ENCODE data around the gene NLRC5.

- no peak for TF ChIP-seq POLR2AphosphoS5 (IDR thresholded peaks at IDR 0.05; ENCODE audit: low read depth, low read length)
- no peak for TF ChIP-seq POLR2A (IDR thresholded peaks at IDR 0.05; ENCODE audit: low read depth, low read length)
- TF ChIP-seq TAF1 (IDR thresholded peaks at IDR 0.05; ENCODE audit: low read depth, low read length) = no peak
- TF ChIP-seq POU2F2 (IDR thresholded peaks at IDR 0.05; ENCODE audit: low read depth, low read length) = no peak
- TF ChIP-seq PAX5 (IDR thresholded peaks at IDR 0.05; ENCODE audit: insufficient read depth, low read length, severe bottlenecking) = no peak
- no peak for TF ChIP-seq SPI1 (IDR thresholded peaks at IDR 0.05; ENCODE audit: low read depth, low read length)
Observed at GRCh38 chr16:56984639-56985038, 4.7 kb upstream of the NLRC5 start.
